Measurements from ENCODE around the gene ITGB2.

- TF ChIP-seq, protein P1, sequence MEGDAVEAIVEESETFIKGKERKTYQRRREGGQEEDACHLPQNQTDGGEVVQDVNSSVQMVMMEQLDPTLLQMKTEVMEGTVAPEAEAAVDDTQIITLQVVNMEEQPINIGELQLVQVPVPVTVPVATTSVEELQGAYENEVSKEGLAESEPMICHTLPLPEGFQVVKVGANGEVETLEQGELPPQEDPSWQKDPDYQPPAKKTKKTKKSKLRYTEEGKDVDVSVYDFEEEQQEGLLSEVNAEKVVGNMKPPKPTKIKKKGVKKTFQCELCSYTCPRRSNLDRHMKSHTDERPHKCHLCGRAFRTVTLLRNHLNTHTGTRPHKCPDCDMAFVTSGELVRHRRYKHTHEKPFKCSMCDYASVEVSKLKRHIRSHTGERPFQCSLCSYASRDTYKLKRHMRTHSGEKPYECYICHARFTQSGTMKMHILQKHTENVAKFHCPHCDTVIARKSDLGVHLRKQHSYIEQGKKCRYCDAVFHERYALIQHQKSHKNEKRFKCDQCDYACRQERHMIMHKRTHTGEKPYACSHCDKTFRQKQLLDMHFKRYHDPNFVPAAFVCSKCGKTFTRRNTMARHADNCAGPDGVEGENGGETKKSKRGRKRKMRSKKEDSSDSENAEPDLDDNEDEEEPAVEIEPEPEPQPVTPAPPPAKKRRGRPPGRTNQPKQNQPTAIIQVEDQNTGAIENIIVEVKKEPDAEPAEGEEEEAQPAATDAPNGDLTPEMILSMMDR (IDR thresholded peaks at IDR 0.05) = no peak
- no peak for TF ChIP-seq POLR2A (IDR thresholded peaks at IDR 0.05)
Observed at GRCh38 chr21:44903050-44903685, 17.5 kb downstream of the ITGB2 start.
